GM19452 (cell line): ENCODE measurements around the gene ZGRF1.
"Not testable (repeated sequence)": the region's sequence is repeated elsewhere in the genome, so short reads cannot be mapped to it uniquely, and the experiment has no call there.

Source experiments
- ATAC-seq: cut with Tn5 transposase; IDR thresholded peaks from one replicate; pipeline ENCODE4 v1.9.1; 2021; ENCODE audit not compliant: unreplicated experiment

The ZGRF1 gene

GRCh38 chr4:112554271-112554670, 82.4 kb downstream of the ZGRF1 start:
- not testable (repeated sequence) for ATAC-seq

GRCh38 chr4:112552668-112553067, 84.0 kb downstream of the ZGRF1 start:
- no peak for ATAC-seq

- no peak for ATAC-seq
Observed at GRCh38 chr4:112550728-112551127, 86.0 kb downstream of the ZGRF1 start.

- no peak for ATAC-seq
Observed at GRCh38 chr4:112546476-112546875, 90.2 kb downstream of the ZGRF1 start.

GRCh38 chr4:112545346-112545745, 91.4 kb downstream of the ZGRF1 start:
- ATAC-seq = no peak

GRCh38 chr4:112540695-112541094, 96.0 kb downstream of the ZGRF1 start:
- ATAC-seq = no peak

GRCh38 chr4:112536123-112536522, 100.6 kb downstream of the ZGRF1 start:
- no peak for ATAC-seq

GRCh38 chr4:112532267-112532666, 104.4 kb downstream of the ZGRF1 start:
- no peak for ATAC-seq

- ATAC-seq = no peak
Observed at GRCh38 chr4:112531146-112531545, 105.6 kb downstream of the ZGRF1 start.

- no peak for ATAC-seq
Observed at GRCh38 chr4:112526061-112526460, 110.6 kb downstream of the ZGRF1 start.

GRCh38 chr4:112523764-112524505, 112.8 kb downstream of the ZGRF1 start:
- ATAC-seq = peak; percentile 76

- peak; percentile 47 for ATAC-seq
Observed at GRCh38 chr4:112523008-112523721, 113.5 kb downstream of the ZGRF1 start.

GRCh38 chr4:112522431-112522830, 114.3 kb downstream of the ZGRF1 start:
- ATAC-seq = not testable (repeated sequence)

GRCh38 chr4:112521123-112522023, 115.3 kb downstream of the ZGRF1 start:
- ATAC-seq = no peak

- no peak for ATAC-seq
Observed at GRCh38 chr4:112520598-112521122, 116.0 kb downstream of the ZGRF1 start.

- ATAC-seq = no peak
Observed at GRCh38 chr4:112519689-112520597, 116.8 kb downstream of the ZGRF1 start.

- ATAC-seq = no peak
Observed at GRCh38 chr4:112518675-112519074, 118.0 kb downstream of the ZGRF1 start.

- no peak for ATAC-seq
Observed at GRCh38 chr4:112517911-112518310, 118.8 kb downstream of the ZGRF1 start.

GRCh38 chr4:112517067-112517634, 119.6 kb downstream of the ZGRF1 start:
- peak; percentile 12 for ATAC-seq
